HFFc6 (cell line): ENCODE measurements around the gene AKT2. TPM values are rescaled to one million over a fixed set of nuclear protein-coding genes. Genes with fewer than 3 reads are reported as not detected.
"Not testable (repeated sequence)": the region's sequence is repeated elsewhere in the genome, so short reads cannot be mapped to it uniquely, and the experiment has no call there.

Experiments
- DNase-seq: peaks from one replicate; pipeline ENCODE4 v3.0.0-alpha.2; 2018
- H3K27ac Mint-ChIP-seq: 2 replicates; pipeline ENCODE4 v1.8.0; 2020; ENCODE audit warnings: mild to moderate bottlenecking, mixed read lengths
- H3K27me3 Mint-ChIP-seq: 2 replicates; pipeline ENCODE4 v1.8.0; 2021; ENCODE audit warnings: mild to moderate bottlenecking, moderate library complexity, mixed read lengths; ENCODE audit not compliant: insufficient read depth
- H3K36me3 Mint-ChIP-seq: 2 replicates; pipeline ENCODE4 v1.8.0; 2021; ENCODE audit warnings: low read depth, mixed read lengths
- H3K4me1 Mint-ChIP-seq: 2 replicates; pipeline ENCODE4 v1.8.0; 2020; ENCODE audit warnings: low read depth, mixed read lengths
- H3K4me3 Mint-ChIP-seq: 2 replicates; pipeline ENCODE4 v1.8.0; 2020; ENCODE audit warnings: mild to moderate bottlenecking, moderate library complexity, mixed read lengths
- H3K9me3 Mint-ChIP-seq: 2 replicates; pipeline ENCODE4 v1.8.0; 2020; ENCODE audit warnings: mild to moderate bottlenecking, mixed read lengths
- long read RNA-seq: library from polyadenylated mRNA; unstranded; transcript quantifications from one replicate; pipeline ENCODE4 v2.0.0, GENCODE V29; 2019
- total RNA-seq, 6 experiments: library from RNA; stranded (reverse); fragmentation: NEBNext Ultra II Directional; extraction: Animal tissue kit (Norgen Biotek cat#: 25700); gene quantifications; 2 replicates in 1 of 6; 3 replicates in 5 of 6; pipeline ENCODE4 v1.2.3, GENCODE V29; 2021
- TF ChIP-seq, protein P1 (sequence below): fragments of 200-600 bp; sonication (generic); IDR thresholded peaks from 2 replicates; pipeline ENCODE4 v1.5.0; 2021; ENCODE audit warnings: antibody characterized with exemption, mild to moderate bottlenecking

Gene AKT2
- 100 to 1,000 TPM; 128 to 133 (median 130) TPM for total RNA-seq
- long read RNA-seq, partial matches to known transcripts, result 3 of 4 reads
- long read RNA-seq, other reads (novel, unspliced or antisense), result 1 of 4 reads

DNA sequence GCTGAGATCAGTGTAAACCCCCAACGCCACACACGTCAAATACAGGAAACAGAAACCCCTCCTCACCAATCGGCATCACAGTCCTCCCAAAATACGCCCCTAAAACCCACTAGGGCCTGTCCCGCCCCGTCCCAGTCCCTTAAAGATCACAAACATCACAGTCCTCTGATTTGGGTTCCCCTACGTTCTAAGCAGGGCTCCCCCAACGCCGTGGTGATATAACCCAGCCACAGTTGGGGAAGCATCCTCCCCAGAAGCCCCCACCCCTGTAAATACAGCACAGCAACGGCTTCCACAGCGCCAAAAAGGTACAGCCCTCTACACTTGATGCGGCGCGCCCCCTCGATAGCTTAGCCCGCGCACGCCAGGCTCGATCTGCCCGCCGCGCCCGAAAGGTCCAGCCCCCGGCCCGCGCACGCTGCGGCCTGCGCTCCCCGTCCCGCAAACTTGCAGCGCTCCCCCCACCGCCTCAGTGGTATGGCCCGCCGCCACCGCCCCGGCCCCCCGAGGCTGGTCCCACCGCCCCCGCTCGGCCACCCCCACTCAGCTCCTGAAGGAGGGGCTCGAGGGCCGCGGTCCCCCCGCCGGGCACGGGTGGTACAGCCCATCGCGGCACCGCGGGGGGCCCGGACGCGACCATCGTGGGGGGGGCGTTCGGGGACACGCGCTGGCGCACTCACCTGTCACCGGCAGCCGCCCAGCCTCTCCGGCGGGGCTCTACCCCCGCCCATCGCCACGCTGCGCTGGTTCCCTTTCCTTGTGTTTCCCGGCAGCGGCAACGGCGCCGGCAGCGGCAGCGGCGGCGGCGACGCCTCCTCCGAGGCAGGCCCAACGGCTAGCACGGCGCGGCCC lies at the start of gene AKT2:
AKT2 (minus strand) TSS at position 845 of the 852 bp plus-strand sequence. CDS start 20,078 bp downstream, outside the sequence.
- peak within 1 kb of the TSS; percentile 93 for H3K4me3 Mint-ChIP-seq
- TF ChIP-seq, protein P1, sequence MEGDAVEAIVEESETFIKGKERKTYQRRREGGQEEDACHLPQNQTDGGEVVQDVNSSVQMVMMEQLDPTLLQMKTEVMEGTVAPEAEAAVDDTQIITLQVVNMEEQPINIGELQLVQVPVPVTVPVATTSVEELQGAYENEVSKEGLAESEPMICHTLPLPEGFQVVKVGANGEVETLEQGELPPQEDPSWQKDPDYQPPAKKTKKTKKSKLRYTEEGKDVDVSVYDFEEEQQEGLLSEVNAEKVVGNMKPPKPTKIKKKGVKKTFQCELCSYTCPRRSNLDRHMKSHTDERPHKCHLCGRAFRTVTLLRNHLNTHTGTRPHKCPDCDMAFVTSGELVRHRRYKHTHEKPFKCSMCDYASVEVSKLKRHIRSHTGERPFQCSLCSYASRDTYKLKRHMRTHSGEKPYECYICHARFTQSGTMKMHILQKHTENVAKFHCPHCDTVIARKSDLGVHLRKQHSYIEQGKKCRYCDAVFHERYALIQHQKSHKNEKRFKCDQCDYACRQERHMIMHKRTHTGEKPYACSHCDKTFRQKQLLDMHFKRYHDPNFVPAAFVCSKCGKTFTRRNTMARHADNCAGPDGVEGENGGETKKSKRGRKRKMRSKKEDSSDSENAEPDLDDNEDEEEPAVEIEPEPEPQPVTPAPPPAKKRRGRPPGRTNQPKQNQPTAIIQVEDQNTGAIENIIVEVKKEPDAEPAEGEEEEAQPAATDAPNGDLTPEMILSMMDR, result peak; percentile 60
- no peak for DNase-seq
- no peaks in the 10 kb centered on the region for H3K9me3 Mint-ChIP-seq
- peak within 1 kb of the TSS; percentile 100 for H3K27ac Mint-ChIP-seq
- H3K27me3 Mint-ChIP-seq, result no peaks in the 10 kb centered on the region; the same call in 1 of the 2 replicates
- H3K4me1 Mint-ChIP-seq, result peaks cover 42% of the 10 kb centered on the region
- no peaks in the 10 kb centered on the region for H3K36me3 Mint-ChIP-seq

GRCh38 chr19:40333083-40333482 lies 47.9 kb upstream of the AKT2 start:
- H3K27me3 Mint-ChIP-seq, DNase-seq, H3K4me1 Mint-ChIP-seq, H3K27ac Mint-ChIP-seq, H3K9me3 Mint-ChIP-seq, H3K4me3 Mint-ChIP-seq: not testable (repeated sequence)
- H3K36me3 Mint-ChIP-seq, result peaks cover 13% of the 10 kb centered on the region; the same call in 1 of the 2 replicates

GRCh38 chr19:40332669-40333068 lies 47.5 kb upstream of the AKT2 start:
- Mint-ChIP-seq H3K27ac (no peak overlapping the region), H3K36me3 (peaks cover 13% of the 10 kb centered on the region; the same call in 1 of the 2 replicates), H3K9me3 (no peaks in the 10 kb centered on the region), H3K27me3 (no peaks in the 10 kb centered on the region; the same call in 1 of the 2 replicates), H3K4me3 (no peak overlapping the region), H3K4me1 (0 out of 2 replicates have a peak, but pooled peaks cover 5% of the 10 kb centered on the region)
- TF ChIP-seq, protein P1, result no peak
- DNase-seq, result no peak

DNA sequence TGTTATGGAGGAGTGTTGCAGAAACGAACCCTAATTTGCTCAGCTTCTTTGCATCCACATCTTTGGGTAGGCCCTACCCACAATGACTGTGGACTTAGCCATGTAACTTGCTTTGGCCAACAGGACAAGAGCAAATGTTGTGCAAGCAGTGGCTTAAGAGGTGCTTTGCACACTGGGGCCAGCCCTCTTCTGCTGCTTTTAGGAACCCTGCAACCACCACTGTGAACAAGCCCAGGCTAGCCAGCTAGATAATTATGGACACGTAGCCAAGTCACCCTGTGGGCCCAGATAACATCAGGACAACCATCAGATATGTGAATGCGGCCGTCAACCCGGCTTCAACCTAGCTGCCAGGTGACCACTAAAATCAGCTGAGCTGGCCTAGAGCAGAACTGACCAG lies 45.9 kb upstream of the AKT2 start:
- Mint-ChIP-seq H3K9me3 (no peaks in the 10 kb centered on the region), H3K4me3 (no peak overlapping the region), H3K4me1 (0 out of 2 replicates have a peak, but pooled peaks cover under 1% of the 10 kb centered on the region), H3K27me3 (no peaks in the 10 kb centered on the region; the same call in 1 of the 2 replicates), H3K27ac (no peak overlapping the region), H3K36me3 (peaks cover 11% of the 10 kb centered on the region; the same call in 1 of the 2 replicates)
- DNase-seq, result no peak
- TF ChIP-seq, protein P1, result no peak

- Mint-ChIP-seq H3K4me3 (no peak overlapping the region), H3K27ac (no peak overlapping the region), H3K9me3 (no peaks in the 10 kb centered on the region), H3K4me1 (peaks cover 19% of the 10 kb centered on the region), H3K36me3 (peaks cover 20% of the 10 kb centered on the region), H3K27me3 (peaks cover 1% of the 10 kb centered on the region; the same call in 1 of the 2 replicates)
- no peak for DNase-seq
- TF ChIP-seq, protein P1, result no peak
Measured at GRCh38 chr19:40326201-40326600, 41.1 kb upstream of the AKT2 start.

- Mint-ChIP-seq H3K27me3 (peaks cover 3% of the 10 kb centered on the region), H3K36me3 (peaks cover 20% of the 10 kb centered on the region), H3K4me1 (peaks cover 19% of the 10 kb centered on the region), H3K27ac (peak overlapping the region; percentile 43), H3K9me3 (no peaks in the 10 kb centered on the region), H3K4me3 (no peak overlapping the region)
- DNase-seq, result no peak
- TF ChIP-seq, protein P1, result no peak
Measured at GRCh38 chr19:40323705-40324104, 38.6 kb upstream of the AKT2 start.
